ENCODE data around the gene ARL14. TPM values are rescaled to one million over a fixed set of nuclear protein-coding genes. Genes with fewer than 3 reads are reported as not detected.
A peak's percentile ranks its signal among the peaks of the same experiment; 100 is the strongest.
"Not testable (repeated sequence)": the region's sequence is repeated elsewhere in the genome, so short reads cannot be mapped to it uniquely, and the experiment has no call there.

The ARL14 gene
- total RNA-seq, 4 donors from 2014 or later: not detected

- DNase-seq: no peak
- H3K4me3 ChIP-seq (replicated peaks in 1 of 3): no peak overlapping the region
- intact Hi-C loops (cut with DNase I): no loop called here
- H3K36me3 ChIP-seq: no peaks in the 10 kb centered on the region
- TF ChIP-seq CTCF (IDR thresholded peaks at IDR 0.05) (no peak), POLR2A (IDR thresholded peaks at IDR 0.05) (no peak)
- no peaks in the 10 kb centered on the region for H3K27me3 ChIP-seq
- H3K4me1 ChIP-seq: no peaks in the 10 kb centered on the region
- no peak overlapping the region for H3K27ac ChIP-seq
- 93 to 100% methylated on average over 1 of the region's 1 CpG for WGBS, 2 donors
- no peaks in the 10 kb centered on the region for H3K9me3 ChIP-seq
These were observed 24.5 kb downstream of the ARL14 start for GRCh38 chr3:160701490-160701889.

GRCh38 chr3:160702290-160702689, 25.3 kb downstream of the ARL14 start:
- intact Hi-C loops (cut with DNase I): no loop called here
- no peak overlapping the region for H3K4me3 ChIP-seq (replicated peaks in 1 of 3)
- no peaks in the 10 kb centered on the region for H3K9me3 ChIP-seq
- no peaks in the 10 kb centered on the region for H3K36me3 ChIP-seq
- TF ChIP-seq POLR2A (IDR thresholded peaks at IDR 0.05): no peak
- no peak for TF ChIP-seq CTCF (IDR thresholded peaks at IDR 0.05)
- WGBS, 2 donors: 97 to 98% methylated on average over 1 of the region's 1 CpG
- H3K27me3 ChIP-seq: no peaks in the 10 kb centered on the region
- H3K27ac ChIP-seq: no peak overlapping the region
- no peak for DNase-seq
- H3K4me1 ChIP-seq: no peaks in the 10 kb centered on the region

GRCh38 chr3:160703974-160704373, 27.0 kb downstream of the ARL14 start:
- Histone ChIP-seq H3K9me3 (no peaks in the 10 kb centered on the region), H3K27me3 (no peaks in the 10 kb centered on the region), H3K4me1 (peaks cover 0 to 4% of the 10 kb centered on the region in 2 donors), H3K36me3 (no peaks in the 10 kb centered on the region), H3K4me3 (replicated peaks in 1 of 3) (no peak overlapping the region), H3K27ac (no peak overlapping the region)
- TF ChIP-seq POLR2A (IDR thresholded peaks at IDR 0.05): no peak
- no peak for TF ChIP-seq CTCF (IDR thresholded peaks at IDR 0.05)
- WGBS, 2 donors: 73 to 77% methylated on average over 2 of the region's 2 CpGs
- intact Hi-C loops (cut with DNase I): no loop called here
- no peak for DNase-seq

- no peak overlapping the region for H3K27ac ChIP-seq
- H3K4me3 ChIP-seq (replicated peaks in 1 of 3): no peak overlapping the region
- no peaks in the 10 kb centered on the region for H3K27me3 ChIP-seq
- intact Hi-C loops (cut with DNase I): loop anchor here (5.0 kb wide), 1 partner anchor 235 kb away; no protein-coding TSS in a partner anchor
- DNase-seq: peak; percentile 16 to 28
- peaks cover 0 to 4% of the 10 kb centered on the region in 2 donors for H3K4me1 ChIP-seq
- 19 to 21% methylated on average over 4 of the region's 4 CpGs for WGBS, 2 donors
- no peak for TF ChIP-seq POLR2A (IDR thresholded peaks at IDR 0.05)
- TF ChIP-seq CTCF (IDR thresholded peaks at IDR 0.05): peak in 5 of 6 experiments; percentile 22 to 77 (median 64)
- H3K36me3 ChIP-seq: no peaks in the 10 kb centered on the region
- no peaks in the 10 kb centered on the region for H3K9me3 ChIP-seq
These were observed 30.3 kb downstream of the ARL14 start for GRCh38 chr3:160707187-160707794.

- no peaks in the 10 kb centered on the region for H3K36me3 ChIP-seq
- H3K4me1 ChIP-seq: peaks cover 0 to 4% of the 10 kb centered on the region in 2 donors
- no peaks in the 10 kb centered on the region for H3K9me3 ChIP-seq
- H3K27me3 ChIP-seq: no peaks in the 10 kb centered on the region
- no peak for DNase-seq
- TF ChIP-seq POLR2A (IDR thresholded peaks at IDR 0.05) (no peak), CTCF (IDR thresholded peaks at IDR 0.05) (no peak)
- no peak overlapping the region for H3K27ac ChIP-seq
- 92 to 93% methylated on average over 3 of the region's 3 CpGs for WGBS, 2 donors
- intact Hi-C loops (cut with DNase I): loop anchor here (5.0 kb wide), 1 partner anchor 233 kb away; no protein-coding TSS in a partner anchor
- no peak overlapping the region for H3K4me3 ChIP-seq (replicated peaks in 1 of 3)
These were observed 32.7 kb downstream of the ARL14 start for GRCh38 chr3:160709477-160710182.

GRCh38 chr3:160713144-160713543, 36.2 kb downstream of the ARL14 start:
- 87 to 96% methylated on average over 3 of the region's 3 CpGs for whole genome bisulfite sequencing, 2 donors

More at GRCh38 chr3:160713144-160713543, 36.2 kb downstream of the ARL14 start:
- H3K4me1 ChIP-seq; H3K9me3 ChIP-seq; H3K4me3 ChIP-seq (replicated peaks in 1 of 3); intact Hi-C loops (cut with DNase I); H3K27ac ChIP-seq; H3K36me3 ChIP-seq; H3K27me3 ChIP-seq; DNase-seq: not testable (repeated sequence)

Measured in thyroid gland (tissue), 4 donors.